Measurements from ENCODE around the gene WHRN.

Gene WHRN

GRCh38 chr9:114473447-114473801 is 31.8 kb downstream of the WHRN start:
- H3K79me1 ChIP-seq (ENCODE audit: low read length): no peaks in the 10 kb centered on the region
- no peak overlapping the region for H4K12ac ChIP-seq (ENCODE audit: low read depth, low read length)
- H3K36me3 ChIP-seq (ENCODE audit: control insufficient read depth in 1 of 2, insufficient read depth in 2 of 2, low read length in 2 of 2): peaks cover 5 to 8% of the 10 kb centered on the region in 2 experiments
- H3K9ac ChIP-seq (ENCODE audit: low read length): no peak overlapping the region
- H3K9me3 ChIP-seq (ENCODE audit: insufficient read depth, low read depth, low read length): peaks cover 10% of the 10 kb centered on the region
- no peaks in the 10 kb centered on the region for H3K27me3 ChIP-seq (ENCODE audit: insufficient read depth, low read length)
- no peak overlapping the region for H2BK12ac ChIP-seq (ENCODE audit: low read length)
- no peak overlapping the region for H2BK5ac ChIP-seq (ENCODE audit: low read depth, low read length, poor library complexity)
- no peak overlapping the region for H3K4me3 ChIP-seq (ENCODE audit: low read depth, low read length)
- no peak overlapping the region for H3K18ac ChIP-seq (ENCODE audit: low read length)
- H2AK5ac ChIP-seq (ENCODE audit: low read length): no peak overlapping the region
- no peaks in the 10 kb centered on the region for H3K79me2 ChIP-seq (ENCODE audit: control insufficient read depth, insufficient read depth, low read length, poor library complexity)
- no peak overlapping the region for H2AFZ ChIP-seq (ENCODE audit: insufficient read depth, low read length, poor library complexity)
- H4K91ac ChIP-seq (ENCODE audit: low read depth, low read length): no peak overlapping the region
- H3K4me1 ChIP-seq (ENCODE audit: control insufficient read depth in 1 of 2, insufficient read depth in 2 of 2, low read length in 2 of 2): no peaks in the 10 kb centered on the region
- H2BK120ac ChIP-seq (ENCODE audit: insufficient read depth, low read length, poor library complexity): no peak overlapping the region
- H4K8ac ChIP-seq (ENCODE audit: low read depth, low read length): no peak overlapping the region
- no peak overlapping the region for H3K23ac ChIP-seq (ENCODE audit: low read length)
- DNase-seq: no peak
- no peak overlapping the region for H3K14ac ChIP-seq (ENCODE audit: low read length)
- no CpG with 5 or more reads among the region's 3 CpGs for WGBS (ENCODE audit: extremely low coverage, insufficient coverage, insufficient read length)
- H3K4me2 ChIP-seq (ENCODE audit: low read length): no peak overlapping the region
- H3K27ac ChIP-seq (ENCODE audit: low read depth, low read length): no peak overlapping the region
- H3K4ac ChIP-seq (ENCODE audit: low read depth, low read length): no peak overlapping the region

GRCh38 chr9:114472765-114473446 is 32.4 kb downstream of the WHRN start:
- peak; percentile 56 to 77 for DNase-seq
- Histone ChIP-seq H3K36me3 (ENCODE audit: control insufficient read depth in 1 of 2, insufficient read depth in 2 of 2, low read length in 2 of 2) (peaks cover 5 to 8% of the 10 kb centered on the region in 2 experiments), H3K4me2 (ENCODE audit: low read length) (no peak overlapping the region), H3K4me3 (ENCODE audit: low read depth, low read length) (no peak overlapping the region), H4K12ac (ENCODE audit: low read depth, low read length) (no peak overlapping the region), H2BK12ac (ENCODE audit: low read length) (no peak overlapping the region), H4K91ac (ENCODE audit: low read depth, low read length) (no peak overlapping the region), H3K23ac (ENCODE audit: low read length) (no peak overlapping the region), H3K14ac (ENCODE audit: low read length) (no peak overlapping the region), H3K18ac (ENCODE audit: low read length) (no peak overlapping the region), H3K9ac (ENCODE audit: low read length) (no peak overlapping the region), H2BK5ac (ENCODE audit: low read depth, low read length, poor library complexity) (no peak overlapping the region), H3K4ac (ENCODE audit: low read depth, low read length) (no peak overlapping the region), H3K79me2 (ENCODE audit: control insufficient read depth, insufficient read depth, low read length, poor library complexity) (no peaks in the 10 kb centered on the region), H3K27me3 (ENCODE audit: insufficient read depth, low read length) (no peaks in the 10 kb centered on the region), H2BK120ac (ENCODE audit: insufficient read depth, low read length, poor library complexity) (no peak overlapping the region), H3K4me1 (ENCODE audit: control insufficient read depth in 1 of 2, insufficient read depth in 2 of 2, low read length in 2 of 2) (no peaks in the 10 kb centered on the region), H2AK5ac (ENCODE audit: low read length) (no peak overlapping the region), H4K8ac (ENCODE audit: low read depth, low read length) (no peak overlapping the region), H3K27ac (ENCODE audit: low read depth, low read length) (no peak overlapping the region), H2AFZ (ENCODE audit: insufficient read depth, low read length, poor library complexity) (no peak overlapping the region), H3K79me1 (ENCODE audit: low read length) (no peaks in the 10 kb centered on the region), H3K9me3 (ENCODE audit: insufficient read depth, low read depth, low read length) (peaks cover 10% of the 10 kb centered on the region)
- WGBS (ENCODE audit: extremely low coverage, insufficient coverage, insufficient read length): no CpG with 5 or more reads among the region's 12 CpGs

DNA sequence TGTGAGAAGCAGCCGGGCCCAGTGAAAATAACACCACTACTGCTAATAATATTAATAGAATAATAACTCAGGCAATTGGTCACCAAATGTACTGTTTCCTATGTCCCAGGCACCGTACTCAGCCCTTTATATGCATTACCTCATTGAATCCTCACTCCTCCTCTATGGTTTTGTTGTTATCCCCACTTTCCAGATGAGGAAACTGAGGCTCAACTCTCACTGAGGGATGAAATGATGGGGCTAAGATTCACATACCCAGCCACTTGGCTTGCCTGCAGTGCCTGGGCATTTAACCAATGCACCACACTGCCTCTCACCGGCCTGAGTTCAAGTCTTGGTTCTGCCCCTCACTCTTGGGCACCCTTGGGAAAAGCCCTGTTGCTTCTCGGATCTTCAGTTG is 34.1 kb downstream of the WHRN start:
- Histone ChIP-seq H3K18ac (ENCODE audit: low read length) (no peak overlapping the region), H3K79me1 (ENCODE audit: low read length) (no peaks in the 10 kb centered on the region), H3K9ac (ENCODE audit: low read length) (no peak overlapping the region), H3K27ac (ENCODE audit: low read depth, low read length) (no peak overlapping the region), H4K12ac (ENCODE audit: low read depth, low read length) (no peak overlapping the region), H3K9me3 (ENCODE audit: insufficient read depth, low read depth, low read length) (peaks cover 10% of the 10 kb centered on the region), H2AFZ (ENCODE audit: insufficient read depth, low read length, poor library complexity) (no peak overlapping the region), H2AK5ac (ENCODE audit: low read length) (no peak overlapping the region), H4K8ac (ENCODE audit: low read depth, low read length) (no peak overlapping the region), H2BK5ac (ENCODE audit: low read depth, low read length, poor library complexity) (no peak overlapping the region), H3K79me2 (ENCODE audit: control insufficient read depth, insufficient read depth, low read length, poor library complexity) (no peaks in the 10 kb centered on the region), H3K27me3 (ENCODE audit: insufficient read depth, low read length) (no peaks in the 10 kb centered on the region), H3K4me2 (ENCODE audit: low read length) (no peak overlapping the region), H3K14ac (ENCODE audit: low read length) (no peak overlapping the region), H3K4me3 (ENCODE audit: low read depth, low read length) (no peak overlapping the region), H3K4me1 (ENCODE audit: control insufficient read depth in 1 of 2, insufficient read depth in 2 of 2, low read length in 2 of 2) (no peaks in the 10 kb centered on the region), H2BK120ac (ENCODE audit: insufficient read depth, low read length, poor library complexity) (no peak overlapping the region), H2BK12ac (ENCODE audit: low read length) (no peak overlapping the region), H3K23ac (ENCODE audit: low read length) (no peak overlapping the region), H3K4ac (ENCODE audit: low read depth, low read length) (no peak overlapping the region), H3K36me3 (ENCODE audit: control insufficient read depth in 1 of 2, insufficient read depth in 2 of 2, low read length in 2 of 2) (peaks cover 3 to 6% of the 10 kb centered on the region in 2 experiments), H4K91ac (ENCODE audit: low read depth, low read length) (no peak overlapping the region)
- no CpG with 5 or more reads among the region's 4 CpGs for WGBS (ENCODE audit: extremely low coverage, insufficient coverage, insufficient read length)
- DNase-seq: no peak

GRCh38 chr9:114470581-114470980 is 34.7 kb downstream of the WHRN start:
- Histone ChIP-seq H3K79me2 (ENCODE audit: control insufficient read depth, insufficient read depth, low read length, poor library complexity) (no peaks in the 10 kb centered on the region), H3K4ac (ENCODE audit: low read depth, low read length) (no peak overlapping the region), H4K91ac (ENCODE audit: low read depth, low read length) (no peak overlapping the region), H3K14ac (ENCODE audit: low read length) (no peak overlapping the region), H3K36me3 (ENCODE audit: control insufficient read depth in 1 of 2, insufficient read depth in 2 of 2, low read length in 2 of 2) (peaks cover 3 to 6% of the 10 kb centered on the region in 2 experiments), H2BK12ac (ENCODE audit: low read length) (no peak overlapping the region), H3K23ac (ENCODE audit: low read length) (no peak overlapping the region), H2BK5ac (ENCODE audit: low read depth, low read length, poor library complexity) (no peak overlapping the region), H3K4me1 (ENCODE audit: control insufficient read depth in 1 of 2, insufficient read depth in 2 of 2, low read length in 2 of 2) (no peaks in the 10 kb centered on the region), H3K9me3 (ENCODE audit: insufficient read depth, low read depth, low read length) (peaks cover 10% of the 10 kb centered on the region), H3K4me2 (ENCODE audit: low read length) (no peak overlapping the region), H3K18ac (ENCODE audit: low read length) (no peak overlapping the region), H3K27ac (ENCODE audit: low read depth, low read length) (no peak overlapping the region), H3K9ac (ENCODE audit: low read length) (no peak overlapping the region), H2AFZ (ENCODE audit: insufficient read depth, low read length, poor library complexity) (no peak overlapping the region), H2BK120ac (ENCODE audit: insufficient read depth, low read length, poor library complexity) (no peak overlapping the region), H2AK5ac (ENCODE audit: low read length) (no peak overlapping the region), H3K27me3 (ENCODE audit: insufficient read depth, low read length) (no peaks in the 10 kb centered on the region), H3K4me3 (ENCODE audit: low read depth, low read length) (no peak overlapping the region), H3K79me1 (ENCODE audit: low read length) (no peaks in the 10 kb centered on the region), H4K12ac (ENCODE audit: low read depth, low read length) (no peak overlapping the region), H4K8ac (ENCODE audit: low read depth, low read length) (no peak overlapping the region)
- WGBS (ENCODE audit: extremely low coverage, insufficient coverage, insufficient read length): no CpG with 5 or more reads among the region's 6 CpGs
- no peak for DNase-seq

Measured in trophoblast cell (in vitro differentiated cells and primary cell).